Mammary epithelial cell (primary cell): ENCODE results near the gene CDX2.

ENCODE experiments used
- CTCF ChIP-seq, 2 donors: IDR thresholded peaks in 1 of 2; conservative IDR thresholded peaks in 1 of 2; 2 replicates each; pipeline ENCODE4 v1.5.1; 2011 to 2012; ENCODE audit warnings: inconsistent platforms in 2 of 2, low read length in 2 of 2, mild to moderate bottlenecking in 2 of 2, control low read depth in 1 of 2, low read depth in 1 of 2; ENCODE audit not compliant: insufficient read depth in 1 of 2; ENCODE audit errors: extremely low read depth in 1 of 2
- EZH2 ChIP-seq: IDR thresholded peaks from 2 replicates; pipeline ENCODE4 v1.6.1; 2012; ENCODE audit warnings: low read length, inconsistent platforms, borderline replicate concordance

- TF ChIP-seq CTCF (conservative IDR thresholded peaks at IDR 0.05 in 1 of 2, IDR thresholded peaks at IDR 0.05 in 1 of 2; ENCODE audit: extremely low read depth in 1 of 2, insufficient read depth in 1 of 2, low read depth in 1 of 2, low read length in 2 of 2) (no peak), EZH2 (no peak)
Measured at GRCh38 chr13:27962128-27962841, 6.8 kb downstream of the CDX2 start.
